NCI-H1417 (cell line): ENCODE results near the gene PIP4K2B.

Experiments
- DNase-seq, 3 experiments: peaks; one replicate each; lab custom pipeline; 2025; lab: John Stamatoyannopoulos, UW

Gene PIP4K2B

GRCh38 chr17:38779965-38780752 lies 19.2 kb downstream of the PIP4K2B start:
- no peak for DNase-seq

- no peak for DNase-seq
Observed at GRCh38 chr17:38777641-38778250, 21.6 kb downstream of the PIP4K2B start.

- DNase-seq, result no peak
Observed at GRCh38 chr17:38773258-38773657, 26.1 kb downstream of the PIP4K2B start.

GRCh38 chr17:38768417-38768816 lies 30.9 kb downstream of the PIP4K2B start:
- no peak for DNase-seq

GRCh38 chr17:38766341-38766740 lies 33.0 kb downstream of the PIP4K2B start:
- DNase-seq, result no peak

- no peak for DNase-seq
Observed at GRCh38 chr17:38762231-38762630, 37.1 kb downstream of the PIP4K2B start.

- DNase-seq, result no peak
Observed at GRCh38 chr17:38761612-38762011, 37.7 kb downstream of the PIP4K2B start.

- no peak for DNase-seq
Observed at GRCh38 chr17:38753071-38753506, 46.3 kb downstream of the PIP4K2B start.

GRCh38 chr17:38752308-38753070 lies 46.9 kb downstream of the PIP4K2B start, which contains the start of gene PSMB3:
PSMB3 (plus strand) TSS chr17:38752741; CDS start chr17:38752827, 86 bp downstream.
- DNase-seq, result peak; percentile 98 to 100 (median 99)

GRCh38 chr17:38751808-38752307 lies 47.5 kb downstream of the PIP4K2B start:
- DNase-seq, result peak; percentile 83 to 93 (median 85)

- DNase-seq, result peak; percentile 67 to 88 (median 67)
Observed at GRCh38 chr17:38751144-38751807, 48.1 kb downstream of the PIP4K2B start.

GRCh38 chr17:38750312-38751121 lies 48.8 kb downstream of the PIP4K2B start:
- DNase-seq, result peak; percentile 14 to 78 (median 65)

GRCh38 chr17:38750044-38750311 lies 49.4 kb downstream of the PIP4K2B start:
- no peak for DNase-seq

GRCh38 chr17:38749223-38750043 lies 49.9 kb downstream of the PIP4K2B start:
- DNase-seq, result peak; percentile 55 to 84 (median 82)

- DNase-seq, result no peak
Observed at GRCh38 chr17:38748892-38749222, 50.5 kb downstream of the PIP4K2B start.

- peak; percentile 91 to 96 (median 93) for DNase-seq
Observed at GRCh38 chr17:38748149-38748891, 51.0 kb downstream of the PIP4K2B start, which contains the start of gene PCGF2. PCGF2 (minus strand) TSS chr17:38748336; CDS start chr17:38740402, 7,934 bp downstream.

GRCh38 chr17:38747463-38748148 lies 51.8 kb downstream of the PIP4K2B start:
- peak in 2 of 3 experiments; percentile 59 to 68 for DNase-seq

- DNase-seq, result peak in 2 of 3 experiments; percentile 3 to 45
Observed at GRCh38 chr17:38746849-38747462, 52.4 kb downstream of the PIP4K2B start.
